RCC 7860 (cell line): Measurements from ENCODE around the gene PLEKHJ1.

Source experiments
- DNase-seq: peaks from one replicate; pipeline ENCODE4 v3.0.0-alpha.2; 2015; ENCODE audit warnings: low spot score
- FAIRE-seq: peaks from 2 replicates; lab custom pipeline; 2012; peaks lifted over from hg19 to GRCh38; lab: Jason Lieb, UNC

Gene PLEKHJ1

GRCh38 chr19:2224754-2225349 lies 11.3 kb downstream of the PLEKHJ1 start:
- DNase-seq (no peak), FAIRE-seq (no peak)

- FAIRE-seq (no peak), DNase-seq (no peak)
Observed at GRCh38 chr19:2223959-2224358, 12.2 kb downstream of the PLEKHJ1 start.

GRCh38 chr19:2223391-2223790 lies 12.7 kb downstream of the PLEKHJ1 start:
- DNase-seq (no peak), FAIRE-seq (no peak)

GRCh38 chr19:2221918-2222317 lies 14.2 kb downstream of the PLEKHJ1 start:
- FAIRE-seq (no peak), DNase-seq (no peak)

- no peak for FAIRE-seq
Observed at GRCh38 chr19:2221250-2221831, 14.8 kb downstream of the PLEKHJ1 start.

GRCh38 chr19:2219726-2220125 lies 16.4 kb downstream of the PLEKHJ1 start:
- no peak for FAIRE-seq
- DNase-seq = no peak

More at GRCh38 chr19:2221250-2221831, 14.8 kb downstream of the PLEKHJ1 start:
- DNase-seq = no peak

GRCh38 chr19:2217591-2217990 lies 18.5 kb downstream of the PLEKHJ1 start:
- DNase-seq (no peak), FAIRE-seq (no peak)

- FAIRE-seq (no peak), DNase-seq (no peak)
Observed at GRCh38 chr19:2216361-2217225, 19.5 kb downstream of the PLEKHJ1 start.

GRCh38 chr19:2215281-2215751 lies 20.8 kb downstream of the PLEKHJ1 start:
- no peak for DNase-seq
- no peak for FAIRE-seq

- DNase-seq (no peak), FAIRE-seq (no peak)
Observed at GRCh38 chr19:2214251-2214650, 21.9 kb downstream of the PLEKHJ1 start.

- FAIRE-seq (no peak), DNase-seq (no peak)
Observed at GRCh38 chr19:2213799-2214198, 22.3 kb downstream of the PLEKHJ1 start.

- FAIRE-seq (no peak), DNase-seq (no peak)
Observed at GRCh38 chr19:2212861-2213711, 23.0 kb downstream of the PLEKHJ1 start.

GRCh38 chr19:2210987-2211740 lies 25.0 kb downstream of the PLEKHJ1 start:
- DNase-seq (no peak), FAIRE-seq (no peak)

- no peak for FAIRE-seq
- DNase-seq = no peak
Observed at GRCh38 chr19:2210206-2210605, 25.9 kb downstream of the PLEKHJ1 start.

- DNase-seq (no peak), FAIRE-seq (no peak)
Observed at GRCh38 chr19:2209408-2209807, 26.7 kb downstream of the PLEKHJ1 start.

GRCh38 chr19:2208975-2209374 lies 27.2 kb downstream of the PLEKHJ1 start:
- DNase-seq (no peak), FAIRE-seq (no peak)

- FAIRE-seq (no peak), DNase-seq (no peak)
Observed at GRCh38 chr19:2207991-2208860, 27.9 kb downstream of the PLEKHJ1 start.

- DNase-seq (no peak), FAIRE-seq (no peak)
Observed at GRCh38 chr19:2207008-2207407, 29.1 kb downstream of the PLEKHJ1 start.

GRCh38 chr19:2202366-2202765 lies 33.8 kb downstream of the PLEKHJ1 start:
- FAIRE-seq = no peak
- DNase-seq = no peak
